ENCODE results near the gene DDX24. TPM values are rescaled to one million over a fixed set of nuclear protein-coding genes. Genes with fewer than 3 reads are reported as not detected.

Gene DDX24, protein sequence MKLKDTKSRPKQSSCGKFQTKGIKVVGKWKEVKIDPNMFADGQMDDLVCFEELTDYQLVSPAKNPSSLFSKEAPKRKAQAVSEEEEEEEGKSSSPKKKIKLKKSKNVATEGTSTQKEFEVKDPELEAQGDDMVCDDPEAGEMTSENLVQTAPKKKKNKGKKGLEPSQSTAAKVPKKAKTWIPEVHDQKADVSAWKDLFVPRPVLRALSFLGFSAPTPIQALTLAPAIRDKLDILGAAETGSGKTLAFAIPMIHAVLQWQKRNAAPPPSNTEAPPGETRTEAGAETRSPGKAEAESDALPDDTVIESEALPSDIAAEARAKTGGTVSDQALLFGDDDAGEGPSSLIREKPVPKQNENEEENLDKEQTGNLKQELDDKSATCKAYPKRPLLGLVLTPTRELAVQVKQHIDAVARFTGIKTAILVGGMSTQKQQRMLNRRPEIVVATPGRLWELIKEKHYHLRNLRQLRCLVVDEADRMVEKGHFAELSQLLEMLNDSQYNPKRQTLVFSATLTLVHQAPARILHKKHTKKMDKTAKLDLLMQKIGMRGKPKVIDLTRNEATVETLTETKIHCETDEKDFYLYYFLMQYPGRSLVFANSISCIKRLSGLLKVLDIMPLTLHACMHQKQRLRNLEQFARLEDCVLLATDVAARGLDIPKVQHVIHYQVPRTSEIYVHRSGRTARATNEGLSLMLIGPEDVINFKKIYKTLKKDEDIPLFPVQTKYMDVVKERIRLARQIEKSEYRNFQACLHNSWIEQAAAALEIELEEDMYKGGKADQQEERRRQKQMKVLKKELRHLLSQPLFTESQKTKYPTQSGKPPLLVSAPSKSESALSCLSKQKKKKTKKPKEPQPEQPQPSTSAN
- total RNA-seq, result 100 to 1,000 TPM; 478 to 531 TPM
- total RNA-seq, result 442 to 916 reads per million in 2 donors

DNA sequence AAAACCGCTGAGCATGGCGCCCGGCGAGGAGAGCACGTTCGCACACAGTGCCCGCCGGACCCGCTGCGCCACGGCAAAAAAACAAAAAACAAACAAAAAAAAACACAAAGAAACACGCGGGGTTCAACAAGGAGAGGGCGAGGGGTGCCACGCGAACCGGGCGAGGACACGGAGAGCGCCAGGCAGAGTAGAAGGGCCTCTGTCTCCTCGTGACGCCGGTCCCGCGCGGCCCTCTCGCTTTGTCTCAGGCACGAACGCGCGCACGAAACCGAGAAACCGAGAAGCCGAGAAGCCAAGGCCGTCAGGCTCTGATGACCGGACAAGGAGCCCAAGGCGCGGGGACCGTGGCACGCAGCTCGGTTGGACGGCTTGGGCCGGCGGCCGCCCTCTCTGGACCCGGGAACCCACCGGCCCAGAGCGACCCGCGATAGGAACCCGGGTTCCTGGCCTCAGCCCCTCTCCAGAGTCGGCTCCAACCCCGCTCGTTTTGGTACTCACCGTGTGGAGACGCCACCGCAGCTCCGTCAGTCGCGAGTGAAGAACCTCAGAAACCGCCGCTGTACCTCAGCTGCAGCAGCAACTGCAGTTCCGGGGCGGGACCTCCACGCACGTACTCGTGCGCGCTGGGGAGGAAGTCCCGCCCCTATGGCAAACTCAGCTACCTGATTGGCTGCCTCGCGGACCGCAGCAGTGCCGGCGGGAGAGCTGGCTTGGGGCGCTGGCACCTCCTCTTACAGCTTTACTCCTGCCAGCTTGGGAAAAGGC is at the start of gene DDX24, which contains the start of gene IFI27L1:
Gene DDX24, minus strand, starts transcription at position 582 of the 765 bp plus-strand sequence. CDS start 1,460 bp downstream, outside the sequence.
Gene IFI27L1, plus strand, starts transcription at position 690 of the 765 bp plus-strand sequence. CDS start 15,628 bp downstream, outside the sequence.
- Mint-ChIP-seq H3K4me1 (peaks cover 45% of the 10 kb centered on the region), H3K36me3 (ENCODE audit: low read depth) (peaks cover 15% of the 10 kb centered on the region), H3K27ac (peak within 1 kb of the TSS; percentile 99)

DNA sequence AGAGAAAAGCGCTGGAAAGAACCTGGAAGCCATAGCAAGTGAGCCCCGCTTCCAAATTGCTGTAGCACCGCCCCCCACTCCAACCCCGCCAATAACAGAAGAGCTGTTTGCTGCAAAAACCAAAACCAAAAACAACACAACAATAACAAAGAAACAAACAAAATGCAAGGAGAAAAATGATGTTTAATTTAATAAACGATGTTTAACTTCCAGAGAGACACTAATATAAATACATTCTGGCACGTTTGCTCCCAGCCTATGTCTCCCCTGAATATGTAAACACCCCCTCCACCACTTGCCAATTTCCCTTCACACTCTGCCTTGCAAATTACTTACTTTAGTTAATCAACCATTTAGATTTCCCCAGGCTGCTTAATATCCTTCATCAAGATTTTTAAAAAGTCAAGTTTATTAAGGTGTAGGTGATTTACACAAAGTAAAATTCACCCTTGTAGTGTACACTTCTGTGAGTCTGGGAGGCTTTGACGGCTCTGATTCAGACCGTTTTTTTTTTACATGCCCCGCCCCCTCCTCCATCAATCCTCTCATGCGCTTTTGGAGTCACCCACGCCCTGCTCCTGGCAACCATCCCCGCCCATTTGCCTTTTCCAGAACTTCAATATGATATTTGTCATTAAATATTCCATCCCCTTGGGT is 48.9 kb upstream of the DDX24 start:
- H3K27me3 Mint-ChIP-seq, result no peaks in the 10 kb centered on the region
- peak overlapping the region; percentile 82 for H3K27ac Mint-ChIP-seq
- peak in 1 of 3 donors; percentile 17 for DNase-seq
- H3K4me3 Mint-ChIP-seq, result peak overlapping the region; percentile 89
- peaks cover 19% of the 10 kb centered on the region for H3K4me1 Mint-ChIP-seq
- ATAC-seq, result peak; percentile 47
- H3K9me3 ChIP-seq (ENCODE audit: control insufficient read depth, low read length, poor library complexity, severe bottlenecking), result no peaks in the 10 kb centered on the region
- H3K36me3 Mint-ChIP-seq (ENCODE audit: low read depth), result no peaks in the 10 kb centered on the region

More for the DNA sequence above, at the start of gene DDX24, which contains the start of gene IFI27L1:
- H3K9me3 ChIP-seq (ENCODE audit: control insufficient read depth, low read length, poor library complexity, severe bottlenecking), result no peaks in the 10 kb centered on the region
- DNase-seq, result peak; percentile 92 to 97 (median 94)
- peak within 1 kb of the TSS; percentile 98 for H3K4me3 Mint-ChIP-seq
- no peaks in the 10 kb centered on the region for H3K27me3 Mint-ChIP-seq
- ATAC-seq, result peak; percentile 94

DNA sequence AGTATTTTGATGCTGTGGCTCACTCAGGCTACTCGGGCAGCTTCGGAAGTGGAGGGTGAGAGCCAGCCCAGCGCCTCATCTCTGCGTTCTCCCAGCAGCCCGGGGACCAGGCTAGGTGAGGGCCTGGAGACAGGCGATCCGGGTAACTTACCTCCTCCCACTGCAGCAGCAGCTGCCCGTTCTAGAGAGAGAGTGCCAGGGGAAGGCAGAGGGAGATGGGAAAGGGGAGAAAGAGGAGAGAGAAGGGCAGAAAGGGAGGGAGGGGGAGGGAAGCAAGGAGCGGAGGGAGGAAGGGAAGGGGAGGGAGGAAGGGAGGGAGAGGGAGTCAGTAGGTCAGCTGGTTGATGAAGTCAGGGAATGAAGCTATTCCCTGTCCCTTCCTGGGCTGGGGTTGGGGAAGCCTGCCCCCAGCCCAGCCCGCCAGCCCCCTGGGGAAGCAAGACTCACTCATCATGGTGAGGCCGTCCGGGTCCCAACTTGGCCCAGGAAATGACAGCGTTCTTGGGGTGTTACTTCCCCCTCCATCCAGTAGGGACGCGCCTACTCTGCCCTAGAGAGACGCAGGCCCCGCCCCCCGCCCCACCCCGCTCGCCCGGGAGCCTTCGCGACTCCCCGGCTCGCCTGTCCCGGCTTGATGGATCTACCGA is 48.2 kb upstream of the DDX24 start, which contains the start of gene IFI27L2:
Gene IFI27L2, minus strand, starts transcription at position 494 of the 647 bp plus-strand sequence. Its CDS starts 40 bp downstream, at position 454.
- peak; percentile 29 to 63 (median 61) for DNase-seq
- peak within 1 kb of the TSS; percentile 82 for H3K27ac Mint-ChIP-seq
- H3K27me3 Mint-ChIP-seq, result no peaks in the 10 kb centered on the region
- no peaks in the 10 kb centered on the region for H3K9me3 ChIP-seq (ENCODE audit: control insufficient read depth, low read length, poor library complexity, severe bottlenecking)
- ATAC-seq, result peak; percentile 94
- no peaks in the 10 kb centered on the region for H3K36me3 Mint-ChIP-seq (ENCODE audit: low read depth)
- H3K4me1 Mint-ChIP-seq, result peaks cover 19% of the 10 kb centered on the region
- peak within 1 kb of the TSS; percentile 89 for H3K4me3 Mint-ChIP-seq

DNA sequence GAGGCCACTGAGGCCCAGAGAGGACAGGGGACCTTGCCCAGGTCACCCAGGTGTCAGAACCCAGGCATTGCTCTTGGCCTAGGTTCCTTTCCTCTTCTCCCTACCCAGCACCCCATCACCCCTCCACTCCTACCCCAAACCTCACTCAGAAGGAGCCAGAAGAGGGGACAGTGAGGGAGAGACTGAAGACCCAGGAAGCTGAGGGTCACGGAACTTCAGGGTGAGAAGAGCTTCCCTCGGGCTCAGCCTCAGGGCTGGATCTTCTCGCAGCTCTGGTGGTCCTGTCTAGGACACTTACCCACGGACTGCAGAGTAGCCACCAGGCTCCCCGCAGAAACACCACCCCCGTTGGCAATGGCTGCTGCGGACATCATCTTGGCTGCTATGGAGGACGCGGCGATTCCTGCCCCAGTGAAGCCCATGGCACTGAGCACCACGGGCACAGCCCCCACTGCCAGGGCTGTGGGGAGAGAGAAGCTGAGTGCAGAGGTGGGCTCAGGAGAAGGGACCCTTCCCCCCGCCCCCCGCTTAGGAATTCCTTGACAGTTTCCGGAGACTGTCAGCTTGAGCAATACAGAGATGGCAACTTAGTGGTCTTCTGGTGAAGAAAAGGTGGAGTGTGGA is 47.3 kb upstream of the DDX24 start:
- ATAC-seq, result no peak
- Mint-ChIP-seq H3K4me1 (peaks cover 19% of the 10 kb centered on the region), H3K4me3 (peak overlapping the region; percentile 89)

DNA sequence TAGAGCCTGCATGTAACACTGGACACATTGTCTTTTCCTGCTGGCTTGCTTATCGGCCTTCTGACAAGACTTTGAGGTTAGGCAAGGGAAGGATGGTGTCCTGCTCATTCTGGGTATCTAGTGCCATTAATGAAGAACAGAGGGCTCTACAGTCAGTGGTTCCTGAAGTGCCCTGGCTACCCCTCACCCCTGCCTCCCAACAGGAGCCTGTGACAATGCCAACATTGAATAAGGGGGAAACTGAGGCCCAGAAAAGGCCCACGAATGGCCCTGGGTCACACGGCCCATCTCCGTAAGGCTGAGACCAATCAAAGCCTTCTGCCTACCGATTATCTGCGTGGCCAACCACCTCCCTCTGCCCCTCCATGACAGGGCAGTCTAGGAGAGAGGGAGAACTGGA is 46.3 kb upstream of the DDX24 start:
- Mint-ChIP-seq H3K4me3 (peak overlapping the region; percentile 15), H3K27ac (peak overlapping the region; percentile 71), H3K36me3 (ENCODE audit: low read depth) (no peaks in the 10 kb centered on the region), H3K4me1 (peaks cover 19% of the 10 kb centered on the region), H3K27me3 (no peaks in the 10 kb centered on the region)
- DNase-seq (no peak), ATAC-seq (no peak)
- no peaks in the 10 kb centered on the region for H3K9me3 ChIP-seq (ENCODE audit: control insufficient read depth, low read length, poor library complexity, severe bottlenecking)

More for the DNA sequence above, 47.3 kb upstream of the DDX24 start:
- Mint-ChIP-seq H3K27ac (no peak overlapping the region), H3K36me3 (ENCODE audit: low read depth) (no peaks in the 10 kb centered on the region), H3K27me3 (no peaks in the 10 kb centered on the region)
- no peaks in the 10 kb centered on the region for H3K9me3 ChIP-seq (ENCODE audit: control insufficient read depth, low read length, poor library complexity, severe bottlenecking)
- no peak for DNase-seq

DNA sequence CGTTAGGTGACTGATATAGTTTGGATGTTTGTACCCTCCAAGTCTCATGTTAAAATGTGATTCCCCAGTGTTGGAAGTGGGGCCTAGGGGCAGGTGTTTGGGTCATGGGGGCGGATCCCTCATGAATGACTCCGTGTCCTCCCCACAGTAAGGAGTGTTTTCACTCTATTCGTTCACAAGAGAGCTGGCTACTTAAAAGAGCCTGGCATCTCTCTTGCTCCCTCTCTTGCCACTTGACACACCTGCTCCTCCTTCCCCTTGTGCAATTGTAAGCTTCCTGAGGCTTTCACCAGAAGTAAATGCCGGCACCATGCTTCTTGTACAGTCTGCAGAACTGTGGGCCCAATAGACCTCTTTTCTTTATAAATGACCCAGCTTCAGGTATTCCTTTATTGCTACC is 45.8 kb upstream of the DDX24 start:
- Mint-ChIP-seq H3K27me3 (no peaks in the 10 kb centered on the region), H3K4me3 (peak overlapping the region; percentile 15), H3K4me1 (peaks cover 19% of the 10 kb centered on the region), H3K36me3 (ENCODE audit: low read depth) (no peaks in the 10 kb centered on the region), H3K27ac (peak overlapping the region; percentile 71)
- no peaks in the 10 kb centered on the region for H3K9me3 ChIP-seq (ENCODE audit: control insufficient read depth, low read length, poor library complexity, severe bottlenecking)
- DNase-seq (no peak), ATAC-seq (no peak)

DNA sequence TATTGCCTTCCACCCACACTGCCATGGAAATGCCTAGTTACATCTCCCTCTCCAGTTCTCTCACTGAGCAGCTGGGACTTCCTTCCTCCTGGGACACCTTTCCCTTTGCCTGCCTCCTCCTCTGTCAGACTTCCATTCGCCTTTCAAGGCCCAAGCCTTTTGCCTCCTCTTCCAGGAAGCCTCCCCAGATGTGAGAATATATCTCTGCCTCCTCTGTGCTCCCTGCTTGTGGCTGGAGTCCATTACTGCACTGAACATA is 45.3 kb upstream of the DDX24 start:
- peaks cover 19% of the 10 kb centered on the region for H3K4me1 Mint-ChIP-seq
- no peaks in the 10 kb centered on the region for H3K36me3 Mint-ChIP-seq (ENCODE audit: low read depth)
- no peaks in the 10 kb centered on the region for H3K27me3 Mint-ChIP-seq
- no peak for DNase-seq
- peak overlapping the region; percentile 71 for H3K27ac Mint-ChIP-seq
- H3K9me3 ChIP-seq (ENCODE audit: control insufficient read depth, low read length, poor library complexity, severe bottlenecking), result no peaks in the 10 kb centered on the region
- no peak overlapping the region for H3K4me3 Mint-ChIP-seq
- ATAC-seq, result no peak

DNA sequence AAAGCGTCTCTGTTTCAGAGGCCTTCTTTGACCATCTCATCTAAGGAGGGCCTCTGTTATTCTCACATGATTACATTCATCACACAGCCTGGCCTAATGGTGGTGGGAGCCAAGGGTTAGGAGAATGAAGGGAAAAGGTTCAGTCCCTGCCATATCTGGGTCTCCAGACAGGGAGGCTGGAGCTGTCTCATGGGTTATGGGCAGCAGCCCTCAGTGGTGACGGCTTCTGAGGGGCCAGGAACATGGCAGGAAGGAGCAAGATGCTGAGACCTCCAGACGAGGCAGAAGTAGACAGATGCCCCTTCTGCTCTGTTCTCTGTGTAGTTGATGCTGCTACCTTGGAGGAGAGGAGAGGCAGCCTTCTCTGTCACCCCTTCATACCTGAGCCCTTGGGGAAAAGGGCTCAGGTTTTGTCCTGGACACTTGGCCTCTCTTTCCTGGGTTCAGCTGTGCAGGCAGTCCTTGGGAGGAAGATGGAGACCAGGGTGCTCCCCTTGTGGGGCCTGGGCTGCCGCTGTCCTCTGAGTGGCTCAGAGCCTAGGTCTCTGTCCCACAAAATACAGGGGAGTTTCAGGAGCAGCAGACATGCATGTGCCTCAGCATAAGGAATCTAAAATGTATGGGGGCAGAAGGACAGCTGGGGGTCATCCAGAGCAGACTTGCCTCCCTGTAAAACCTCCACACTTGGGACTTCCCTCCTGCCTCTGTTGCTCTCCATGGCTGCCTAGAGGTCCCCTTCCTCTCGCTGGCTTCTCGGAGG is 44.8 kb upstream of the DDX24 start:
- H3K4me3 Mint-ChIP-seq, result no peak overlapping the region
- H3K36me3 Mint-ChIP-seq (ENCODE audit: low read depth), result no peaks in the 10 kb centered on the region
- no peak for ATAC-seq
- peaks cover 19% of the 10 kb centered on the region for H3K4me1 Mint-ChIP-seq
- H3K9me3 ChIP-seq (ENCODE audit: control insufficient read depth, low read length, poor library complexity, severe bottlenecking), result no peaks in the 10 kb centered on the region
- DNase-seq, result no peak
- H3K27ac Mint-ChIP-seq, result peak overlapping the region; percentile 71
- no peaks in the 10 kb centered on the region for H3K27me3 Mint-ChIP-seq

DNA sequence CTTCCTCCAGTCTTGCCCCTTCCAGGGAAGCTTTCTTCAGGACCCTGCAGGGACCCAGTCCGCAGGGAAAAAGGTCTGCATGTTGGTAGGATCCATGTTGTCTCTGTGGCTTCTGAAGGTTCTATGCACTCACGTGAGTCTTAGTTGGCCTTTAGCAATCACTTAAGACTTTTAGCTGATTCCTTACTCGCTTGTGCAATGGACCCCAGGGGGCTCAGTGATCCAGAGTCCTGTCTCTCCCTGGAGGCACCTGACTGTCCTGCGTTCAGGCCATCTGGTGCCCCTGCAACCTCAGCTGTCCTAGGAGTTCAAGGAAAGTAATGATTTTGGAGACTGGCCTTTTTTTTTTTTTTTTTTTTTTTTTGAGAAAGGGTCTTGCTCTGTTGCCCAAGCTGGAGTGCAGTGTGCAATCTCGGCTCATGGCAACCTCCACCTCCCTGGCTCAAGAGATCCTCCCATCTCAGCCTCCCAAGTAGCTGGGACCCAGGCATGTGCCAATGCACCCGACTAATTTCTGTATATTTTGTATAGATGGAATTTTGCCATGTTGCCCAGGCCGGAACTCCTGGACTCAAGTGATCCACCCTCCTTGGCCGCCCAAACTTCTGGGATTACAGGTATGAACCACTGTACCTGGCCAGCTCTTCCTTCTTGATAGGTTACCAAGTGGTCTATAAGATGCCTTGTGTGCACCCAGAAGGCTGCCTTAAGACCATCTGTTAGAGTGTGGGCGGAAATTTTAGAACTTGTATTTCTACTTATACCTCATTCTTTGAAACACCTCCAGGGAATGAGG is 43.8 kb upstream of the DDX24 start:
- DNase-seq, result no peak
- Mint-ChIP-seq H3K36me3 (ENCODE audit: low read depth) (no peaks in the 10 kb centered on the region), H3K4me3 (no peak overlapping the region), H3K4me1 (peaks cover 12% of the 10 kb centered on the region), H3K27ac (peak overlapping the region; percentile 10), H3K27me3 (no peaks in the 10 kb centered on the region)
- no peaks in the 10 kb centered on the region for H3K9me3 ChIP-seq (ENCODE audit: control insufficient read depth, low read length, poor library complexity, severe bottlenecking)
- ATAC-seq, result no peak

DNA sequence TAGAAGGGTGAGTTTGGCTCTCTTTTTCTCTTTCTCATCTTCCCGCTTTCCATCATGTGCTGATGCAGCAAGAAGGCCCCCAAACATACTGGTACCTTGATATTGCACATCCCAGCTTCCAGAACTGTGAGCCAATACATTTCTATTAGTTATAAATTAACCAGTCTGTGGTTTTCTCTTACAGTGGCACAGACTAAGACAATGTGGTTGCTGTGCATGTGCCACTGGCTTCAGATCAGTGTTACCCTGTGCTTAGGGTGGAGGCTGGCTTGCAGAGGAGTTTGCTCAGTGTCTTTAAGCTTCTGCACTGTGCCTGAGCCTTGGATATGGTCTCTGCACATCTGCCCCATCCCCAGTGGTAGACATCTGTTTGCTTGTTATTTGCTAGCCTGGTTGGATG is 42.9 kb upstream of the DDX24 start:
- ATAC-seq (no peak), DNase-seq (no peak)
- Mint-ChIP-seq H3K4me1 (peaks cover 6% of the 10 kb centered on the region), H3K27ac (peak overlapping the region; percentile 10), H3K36me3 (ENCODE audit: low read depth) (no peaks in the 10 kb centered on the region), H3K4me3 (no peak overlapping the region), H3K27me3 (no peaks in the 10 kb centered on the region)
- H3K9me3 ChIP-seq (ENCODE audit: control insufficient read depth, low read length, poor library complexity, severe bottlenecking), result peaks cover 5% of the 10 kb centered on the region

DNA sequence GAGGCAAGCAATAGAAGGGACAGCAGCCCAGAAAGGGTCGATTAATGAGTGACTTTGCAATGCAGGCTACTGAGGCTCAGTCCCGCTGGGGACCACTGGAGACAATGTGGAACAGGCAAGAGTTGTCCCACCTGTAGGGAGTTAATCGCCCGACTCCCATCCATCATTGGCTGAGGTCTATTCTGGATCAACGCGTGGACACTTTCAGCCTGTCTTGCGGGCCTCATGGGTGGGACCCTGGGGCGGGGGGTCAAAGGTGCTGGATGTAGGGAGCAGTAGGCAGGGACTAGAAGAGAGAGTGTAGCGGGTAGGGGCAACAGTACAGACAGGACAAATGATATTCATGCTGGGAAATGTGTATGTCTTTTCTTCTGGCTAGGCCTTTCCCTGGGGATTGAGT is 42.3 kb upstream of the DDX24 start:
- DNase-seq (no peak), ATAC-seq (no peak)
- H3K9me3 ChIP-seq (ENCODE audit: control insufficient read depth, low read length, poor library complexity, severe bottlenecking), result peaks cover 5% of the 10 kb centered on the region
- no peaks in the 10 kb centered on the region for H3K36me3 Mint-ChIP-seq (ENCODE audit: low read depth)
- H3K27me3 Mint-ChIP-seq, result peaks cover under 1% of the 10 kb centered on the region
- no peak overlapping the region for H3K27ac Mint-ChIP-seq
- peaks cover under 1% of the 10 kb centered on the region for H3K4me1 Mint-ChIP-seq
- no peak overlapping the region for H3K4me3 Mint-ChIP-seq
